Muscle of leg (tissue), 11 donors: ENCODE results near the gene PAX6. TPM values are rescaled to one million over a fixed set of nuclear protein-coding genes. Genes with fewer than 3 reads are reported as not detected.

Experiments
- DNase-seq: peaks from one replicate; pipeline ENCODE4 v3.0.0; 2013
- H3K27ac ChIP-seq: one replicate; pipeline ENCODE4 v1.5.1; 2013; ENCODE audit warnings: mild to moderate bottlenecking, low read length, control low read depth
- H3K27me3 ChIP-seq: one replicate; pipeline ENCODE4 v1.6.1; 2013; ENCODE audit warnings: low read length; ENCODE audit not compliant: control insufficient read depth, insufficient read depth
- H3K36me3 ChIP-seq: one replicate; pipeline ENCODE4 v1.6.1; 2013; ENCODE audit warnings: low read length; ENCODE audit not compliant: control insufficient read depth, insufficient read depth
- H3K4me1 ChIP-seq: one replicate; pipeline ENCODE4 v1.6.1; 2013; ENCODE audit warnings: low read length; ENCODE audit not compliant: control insufficient read depth, insufficient read depth
- H3K4me3 ChIP-seq: one replicate; pipeline ENCODE4 v1.5.1; 2013; ENCODE audit warnings: low read length, control low read depth
- H3K9me3 ChIP-seq: replicated peaks from 2 replicates; pipeline ENCODE4 v1.6.1; 2013; ENCODE audit warnings: low read depth, low read length; ENCODE audit not compliant: control insufficient read depth
- WGBS: methylation state at CpG from one replicate; pipeline ENCODE4 v1.1.5; 2013; ENCODE audit warnings: missing lambda C conversion rate; ENCODE audit not compliant: insufficient coverage; 5-methylcytosine and 5-hydroxymethylcytosine counted together
- polyA plus RNA-seq, 8 donors: library from polyadenylated mRNA; unstranded; fragments of 120-200 nt; gene quantifications; one replicate each; pipeline versions ENCODE4 v1.2.1 to v1.2.3, GENCODE V29; 2013; ENCODE audit warnings: inconsistent platforms in 1 of 8, low replicate concordance in 1 of 8; ENCODE audit not compliant: insufficient read length in 8 of 8, insufficient read depth in 1 of 8
- total RNA-seq: library from RNA; stranded (reverse); fragments of 120-200 nt; gene quantifications from one replicate; pipeline ENCODE4 v1.2.4, GENCODE V29; 2013

PAX6 gene
- total and polyA plus RNA-seq, 9 donors = 0.15 to 0.65 (median 0.32) TPM; not detected in 1

- WGBS = 2% methylated on average over 11 of the region's 21 CpGs
- Histone ChIP-seq H3K27ac (no peak overlapping the region), H3K4me3 (no peak overlapping the region), H3K9me3 (no peaks in the 10 kb centered on the region), H3K36me3 (no peaks in the 10 kb centered on the region), H3K27me3 (peaks cover 100% of the 10 kb centered on the region), H3K4me1 (peaks cover 67% of the 10 kb centered on the region)
- no peak for DNase-seq
Measured at GRCh38 chr11:31808721-31809540, 2.2 kb downstream of the PAX6 start.

- no peak for DNase-seq
- 0% methylated on average over 1 of the region's 9 CpGs for WGBS
- Histone ChIP-seq H3K27ac (no peak overlapping the region), H3K9me3 (no peaks in the 10 kb centered on the region), H3K27me3 (peaks cover 100% of the 10 kb centered on the region), H3K36me3 (no peaks in the 10 kb centered on the region), H3K4me3 (no peak overlapping the region), H3K4me1 (peaks cover 58% of the 10 kb centered on the region)
Measured at GRCh38 chr11:31807799-31808667, 3.1 kb downstream of the PAX6 start.

DNA sequence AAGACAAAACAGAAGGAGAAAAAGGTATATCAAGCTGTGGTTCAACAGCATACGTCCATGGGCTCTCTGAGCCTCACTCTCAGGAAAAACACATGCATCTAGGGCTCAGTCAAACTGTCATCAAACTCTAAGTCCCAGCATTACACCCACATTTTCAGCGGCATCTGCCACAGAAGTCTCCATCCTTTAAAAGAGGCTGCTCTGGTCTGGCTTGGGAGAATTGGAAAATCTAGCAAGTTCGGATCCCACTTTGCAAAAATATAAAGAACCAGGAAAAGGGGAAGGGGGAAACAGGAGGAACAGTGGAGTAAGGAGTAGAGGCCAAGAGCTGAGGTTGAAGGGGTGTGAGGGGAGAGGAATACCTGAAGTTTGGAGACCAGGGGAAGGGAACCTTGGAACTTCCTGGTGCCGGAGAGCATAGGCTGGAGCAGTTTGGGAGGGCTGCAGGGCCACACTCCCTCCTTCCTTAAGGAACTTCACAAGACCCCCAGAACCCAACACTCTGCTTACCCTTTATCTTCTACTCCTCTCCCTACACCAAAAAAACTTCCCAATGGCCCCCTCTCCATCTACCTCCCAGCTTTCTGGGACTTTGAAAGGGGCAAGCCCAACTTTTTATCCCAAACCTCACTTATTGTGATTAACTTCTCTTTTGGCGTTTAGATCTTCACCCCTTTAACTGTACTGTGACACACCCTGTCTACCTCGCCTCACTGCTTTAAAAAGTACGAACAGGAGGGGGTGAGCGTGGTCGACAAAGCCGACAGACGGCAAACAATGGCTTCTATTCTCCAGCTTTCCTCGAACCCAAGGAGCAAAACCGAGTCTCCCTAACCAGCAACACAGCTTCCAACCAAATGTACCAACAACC is 4.0 kb downstream of the PAX6 start:
- no peak for DNase-seq
- peaks cover 50% of the 10 kb centered on the region for H3K4me1 ChIP-seq
- H3K27me3 ChIP-seq = peaks cover 98% of the 10 kb centered on the region
- no peaks in the 10 kb centered on the region for H3K36me3 ChIP-seq
- no peaks in the 10 kb centered on the region for H3K9me3 ChIP-seq
- H3K4me3 ChIP-seq = no peak overlapping the region
- H3K27ac ChIP-seq = no peak overlapping the region
- WGBS = 9% methylated on average over 6 of the region's 13 CpGs

DNA sequence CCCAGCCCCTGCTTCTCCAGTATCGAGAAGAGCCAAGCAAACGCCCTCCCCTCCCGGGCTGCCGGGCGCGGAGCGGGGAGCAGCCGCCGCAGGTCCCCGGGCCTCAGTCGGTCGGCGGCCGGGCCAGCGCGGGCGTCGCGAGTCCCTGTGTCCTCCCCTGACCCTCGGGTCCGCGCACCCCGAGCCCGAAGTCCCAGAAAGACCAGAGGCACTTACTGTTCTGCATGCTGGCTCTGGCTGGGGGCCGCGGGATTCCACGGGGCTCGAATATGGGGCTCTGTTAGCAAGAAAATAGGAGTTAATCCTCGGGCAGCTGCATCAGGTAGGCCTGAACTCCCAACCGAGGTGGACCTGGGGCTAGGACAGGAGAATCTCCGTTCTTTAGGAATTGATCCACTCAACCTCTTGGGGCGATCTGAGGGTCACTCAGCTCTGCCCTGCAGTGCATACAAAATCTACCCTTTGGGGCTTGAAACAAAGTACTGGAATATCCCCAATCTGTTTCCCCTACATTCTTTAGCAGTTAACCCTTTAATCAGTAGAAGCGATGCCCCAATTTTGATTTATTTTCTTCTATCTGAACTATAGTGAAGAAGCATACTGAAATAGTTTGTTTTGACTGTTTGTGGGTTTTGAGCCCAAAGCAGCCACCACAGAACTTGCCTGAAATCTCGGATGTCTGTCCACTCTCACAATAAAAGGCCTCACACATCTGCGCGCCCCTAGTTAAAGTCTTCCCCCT is 4.8 kb downstream of the PAX6 start:
- Histone ChIP-seq H3K4me3 (no peak overlapping the region), H3K4me1 (peaks cover 42% of the 10 kb centered on the region), H3K36me3 (no peaks in the 10 kb centered on the region), H3K27me3 (peaks cover 94% of the 10 kb centered on the region), H3K27ac (no peak overlapping the region), H3K9me3 (no peaks in the 10 kb centered on the region)
- DNase-seq = no peak
- 3% methylated on average over 33 of the region's 36 CpGs for WGBS

DNA sequence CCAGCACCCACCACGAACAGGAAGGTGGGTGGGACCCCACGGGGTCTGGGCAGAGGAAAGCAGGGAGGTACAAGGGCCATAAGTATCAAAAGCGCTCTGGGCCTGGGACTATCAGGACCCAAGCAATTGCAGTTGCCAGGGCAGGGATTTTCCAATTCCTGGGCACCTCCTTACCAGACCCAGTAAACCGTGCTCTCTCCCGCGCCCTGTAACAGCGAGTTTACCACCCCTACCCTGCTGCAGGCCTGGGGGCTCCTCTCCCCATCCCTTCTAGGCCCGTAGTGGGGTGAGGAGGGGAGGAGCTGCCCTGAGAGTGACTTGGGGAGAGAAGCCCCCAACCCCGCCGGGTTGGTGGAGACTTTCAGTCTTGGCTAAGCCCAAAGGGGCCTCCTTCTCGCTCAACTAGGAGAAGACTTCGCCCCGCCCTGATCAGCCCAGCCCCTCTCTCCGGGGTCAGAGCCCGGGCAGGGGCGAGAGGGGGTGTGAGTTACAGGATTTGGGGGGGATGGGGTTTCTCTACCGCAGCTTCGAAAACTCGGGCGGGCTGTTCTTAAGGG is 5.4 kb downstream of the PAX6 start:
- no peaks in the 10 kb centered on the region for H3K9me3 ChIP-seq
- no peaks in the 10 kb centered on the region for H3K36me3 ChIP-seq
- peaks cover 94% of the 10 kb centered on the region for H3K27me3 ChIP-seq
- 3% methylated on average over 3 of the region's 20 CpGs for WGBS
- H3K27ac ChIP-seq = no peak overlapping the region
- no peak overlapping the region for H3K4me3 ChIP-seq
- no peak for DNase-seq
- H3K4me1 ChIP-seq = peaks cover 36% of the 10 kb centered on the region

- peaks cover 94% of the 10 kb centered on the region for H3K27me3 ChIP-seq
- 3% methylated on average over 51 of the region's 51 CpGs for WGBS
Measured at GRCh38 chr11:31805037-31805628, 6.0 kb downstream of the PAX6 start.

GRCh38 chr11:31804312-31805036 is 6.6 kb downstream of the PAX6 start:
- WGBS = 2% methylated on average over 38 of the region's 41 CpGs
- Histone ChIP-seq H3K36me3 (no peaks in the 10 kb centered on the region), H3K27me3 (peaks cover 94% of the 10 kb centered on the region), H3K4me1 (peaks cover 28% of the 10 kb centered on the region), H3K4me3 (no peak overlapping the region), H3K27ac (no peak overlapping the region), H3K9me3 (no peaks in the 10 kb centered on the region)
- no peak for DNase-seq

More at GRCh38 chr11:31805037-31805628, 6.0 kb downstream of the PAX6 start:
- Histone ChIP-seq H3K9me3 (no peaks in the 10 kb centered on the region), H3K36me3 (no peaks in the 10 kb centered on the region), H3K27ac (no peak overlapping the region), H3K4me1 (peaks cover 33% of the 10 kb centered on the region), H3K4me3 (no peak overlapping the region)
- no peak for DNase-seq

DNA sequence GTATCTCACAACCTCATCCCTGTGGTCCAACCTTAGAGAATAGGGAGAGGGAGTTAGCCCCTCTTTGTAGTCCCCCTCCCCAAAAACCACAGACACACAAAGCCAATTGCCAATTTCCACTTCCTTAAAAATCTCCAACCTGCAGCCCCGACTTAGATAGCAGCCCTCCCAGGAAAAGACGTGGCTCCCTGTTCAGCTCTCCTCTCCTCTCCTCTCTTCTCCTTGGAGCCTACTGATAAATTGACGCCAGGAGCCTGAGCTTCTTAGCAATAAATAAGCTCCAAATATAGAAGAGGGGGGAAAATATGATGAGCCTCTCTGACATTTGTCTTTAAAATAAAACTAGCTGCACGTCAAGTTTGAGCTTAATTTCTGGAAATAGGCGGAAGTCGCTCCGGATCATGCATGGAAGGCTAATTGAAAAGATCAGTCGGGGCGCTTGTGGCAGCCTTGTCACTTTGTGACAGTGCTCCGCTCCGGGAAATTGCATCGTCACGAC is 7.3 kb downstream of the PAX6 start:
- Histone ChIP-seq H3K36me3 (no peaks in the 10 kb centered on the region), H3K27me3 (peaks cover 94% of the 10 kb centered on the region), H3K9me3 (no peaks in the 10 kb centered on the region), H3K4me3 (no peak overlapping the region), H3K4me1 (peaks cover 32% of the 10 kb centered on the region), H3K27ac (no peak overlapping the region)
- peak; percentile 5 for DNase-seq
- WGBS = 5% methylated on average over 10 of the region's 13 CpGs
